C4-2B (cell line): Measurements from ENCODE around the gene NAALADL1.

Source experiments
- ZFX ChIP-seq: fragments of 450-650 bp; IDR thresholded peaks from 2 replicates; pipeline ENCODE4 v1.6.1; 2017
- TF ChIP-seq, protein P1 (sequence below): fragments of 450-650 bp; conservative IDR thresholded peaks from 2 replicates; pipeline ENCODE4 v1.5.1; 2017; ENCODE audit warnings: mild to moderate bottlenecking

DNA sequence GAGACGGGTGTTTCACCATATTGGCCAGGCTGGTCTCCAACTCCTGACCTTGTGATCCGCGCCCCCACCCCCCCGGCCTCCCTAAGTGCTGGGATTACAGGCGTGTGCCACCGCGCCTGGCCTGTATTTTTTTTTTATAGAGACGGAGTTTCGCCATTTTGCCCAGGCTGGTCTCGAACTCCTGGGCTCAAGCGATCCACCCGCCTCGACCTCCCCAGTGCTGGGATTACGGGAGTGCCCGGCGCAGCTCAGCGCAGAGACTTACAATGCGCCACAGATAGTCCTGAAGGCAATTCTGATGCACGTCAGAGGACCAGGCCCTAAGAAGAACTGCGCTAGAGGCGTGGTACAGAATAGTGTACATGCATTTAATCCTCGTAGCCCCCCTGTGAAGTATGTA lies 37.1 kb upstream of the NAALADL1 start:
- TF ChIP-seq, protein P1, sequence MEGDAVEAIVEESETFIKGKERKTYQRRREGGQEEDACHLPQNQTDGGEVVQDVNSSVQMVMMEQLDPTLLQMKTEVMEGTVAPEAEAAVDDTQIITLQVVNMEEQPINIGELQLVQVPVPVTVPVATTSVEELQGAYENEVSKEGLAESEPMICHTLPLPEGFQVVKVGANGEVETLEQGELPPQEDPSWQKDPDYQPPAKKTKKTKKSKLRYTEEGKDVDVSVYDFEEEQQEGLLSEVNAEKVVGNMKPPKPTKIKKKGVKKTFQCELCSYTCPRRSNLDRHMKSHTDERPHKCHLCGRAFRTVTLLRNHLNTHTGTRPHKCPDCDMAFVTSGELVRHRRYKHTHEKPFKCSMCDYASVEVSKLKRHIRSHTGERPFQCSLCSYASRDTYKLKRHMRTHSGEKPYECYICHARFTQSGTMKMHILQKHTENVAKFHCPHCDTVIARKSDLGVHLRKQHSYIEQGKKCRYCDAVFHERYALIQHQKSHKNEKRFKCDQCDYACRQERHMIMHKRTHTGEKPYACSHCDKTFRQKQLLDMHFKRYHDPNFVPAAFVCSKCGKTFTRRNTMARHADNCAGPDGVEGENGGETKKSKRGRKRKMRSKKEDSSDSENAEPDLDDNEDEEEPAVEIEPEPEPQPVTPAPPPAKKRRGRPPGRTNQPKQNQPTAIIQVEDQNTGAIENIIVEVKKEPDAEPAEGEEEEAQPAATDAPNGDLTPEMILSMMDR, result no peak
- no peak for TF ChIP-seq ZFX
